Stimulated activated memory B cell treated with anti-CD40 and anti-IgM and Interleukin-4, amounts not matched to agents 10 μg/mL and 1 μg/mL and 100 μg/mL, for 72 hours (primary cell): ENCODE results near the gene ASPDH.

Source experiments
- ATAC-seq: fragments of 150-1000 bp; cut with Tn5 transposase; 2 replicates; pipeline ENCODE4 v1.10.0; 2021
- H3K27ac Mint-ChIP-seq: one replicate; pipeline ENCODE4 v1.8.0; 2022; ENCODE audit warnings: mild to moderate bottlenecking, mixed read lengths
- H3K27me3 Mint-ChIP-seq: one replicate; pipeline ENCODE4 v1.8.0; 2022; ENCODE audit warnings: mixed read lengths
- H3K36me3 Mint-ChIP-seq: one replicate; pipeline ENCODE4 v1.8.0; 2022; ENCODE audit warnings: mixed read lengths
- H3K4me1 Mint-ChIP-seq: one replicate; pipeline ENCODE4 v1.8.0; 2022; ENCODE audit warnings: mixed read lengths
- H3K4me3 Mint-ChIP-seq: one replicate; pipeline ENCODE4 v1.8.0; 2022; ENCODE audit warnings: mild to moderate bottlenecking, moderate library complexity, mixed read lengths
- H3K9me3 Mint-ChIP-seq: one replicate; pipeline ENCODE4 v1.8.0; 2022; ENCODE audit warnings: mixed read lengths

ASPDH gene

GRCh38 chr19:50468818-50469217 lies 44.9 kb downstream of the ASPDH start:
- Mint-ChIP-seq H3K36me3 (no peaks in the 10 kb centered on the region), H3K9me3 (no peaks in the 10 kb centered on the region), H3K4me3 (no peak overlapping the region), H3K27me3 (peaks cover 16% of the 10 kb centered on the region), H3K4me1 (no peaks in the 10 kb centered on the region), H3K27ac (no peak overlapping the region)
- ATAC-seq, result no peak

GRCh38 chr19:50467566-50467965 lies 46.1 kb downstream of the ASPDH start:
- Mint-ChIP-seq H3K4me3 (no peak overlapping the region), H3K4me1 (no peaks in the 10 kb centered on the region), H3K36me3 (no peaks in the 10 kb centered on the region), H3K27me3 (peaks cover 16% of the 10 kb centered on the region), H3K27ac (no peak overlapping the region), H3K9me3 (no peaks in the 10 kb centered on the region)
- ATAC-seq, result no peak

GRCh38 chr19:50466706-50467039 lies 47.0 kb downstream of the ASPDH start:
- no peak overlapping the region for H3K4me3 Mint-ChIP-seq
- H3K9me3 Mint-ChIP-seq, result no peaks in the 10 kb centered on the region
- no peak for ATAC-seq
- H3K4me1 Mint-ChIP-seq, result no peaks in the 10 kb centered on the region
- H3K36me3 Mint-ChIP-seq, result no peaks in the 10 kb centered on the region
- peaks cover 16% of the 10 kb centered on the region for H3K27me3 Mint-ChIP-seq
- no peak overlapping the region for H3K27ac Mint-ChIP-seq

- no peak overlapping the region for H3K4me3 Mint-ChIP-seq
- H3K9me3 Mint-ChIP-seq, result no peaks in the 10 kb centered on the region
- H3K27me3 Mint-ChIP-seq, result peaks cover 16% of the 10 kb centered on the region
- H3K36me3 Mint-ChIP-seq, result no peaks in the 10 kb centered on the region
- ATAC-seq, result no peak
- peaks cover 5% of the 10 kb centered on the region for H3K4me1 Mint-ChIP-seq
- no peak overlapping the region for H3K27ac Mint-ChIP-seq
Measured at GRCh38 chr19:50465986-50466705, 47.6 kb downstream of the ASPDH start.

- H3K27me3 Mint-ChIP-seq, result peaks cover 16% of the 10 kb centered on the region
- no peak overlapping the region for H3K27ac Mint-ChIP-seq
- no peaks in the 10 kb centered on the region for H3K36me3 Mint-ChIP-seq
- no peak for ATAC-seq
- peaks cover 15% of the 10 kb centered on the region for H3K4me1 Mint-ChIP-seq
- no peak overlapping the region for H3K4me3 Mint-ChIP-seq
- no peaks in the 10 kb centered on the region for H3K9me3 Mint-ChIP-seq
Measured at GRCh38 chr19:50465000-50465399, 48.7 kb downstream of the ASPDH start.

GRCh38 chr19:50464348-50464747 lies 49.4 kb downstream of the ASPDH start:
- no peak overlapping the region for H3K4me3 Mint-ChIP-seq
- ATAC-seq, result no peak

GRCh38 chr19:50462970-50463369 lies 50.7 kb downstream of the ASPDH start:
- Mint-ChIP-seq H3K4me3 (no peak overlapping the region), H3K4me1 (peaks cover 23% of the 10 kb centered on the region), H3K27me3 (no peaks in the 10 kb centered on the region), H3K9me3 (no peaks in the 10 kb centered on the region), H3K36me3 (no peaks in the 10 kb centered on the region), H3K27ac (no peak overlapping the region)
- no peak for ATAC-seq

More at GRCh38 chr19:50464348-50464747, 49.4 kb downstream of the ASPDH start:
- H3K4me1 Mint-ChIP-seq, result peaks cover 22% of the 10 kb centered on the region
- no peak overlapping the region for H3K27ac Mint-ChIP-seq
- no peaks in the 10 kb centered on the region for H3K36me3 Mint-ChIP-seq
- no peaks in the 10 kb centered on the region for H3K9me3 Mint-ChIP-seq
- peaks cover 12% of the 10 kb centered on the region for H3K27me3 Mint-ChIP-seq
